NCI-H345 treated with DMSO at 0.1 percent for 48 hours (cell line): ENCODE measurements around the gene DAPK1.

ENCODE experiments used
- DNase-seq: peaks from one replicate; lab custom pipeline; 2025; ENCODE audit not compliant: unreplicated experiment; lab: John Stamatoyannopoulos, UW

Gene DAPK1

GRCh38 chr9:87707805-87708506 is 210.3 kb downstream of the DAPK1 start:
- DNase-seq = no peak

- no peak for DNase-seq
These were observed 210.9 kb downstream of the DAPK1 start for GRCh38 chr9:87708546-87708945.

- DNase-seq = no peak
These were observed 211.5 kb downstream of the DAPK1 start for GRCh38 chr9:87708986-87709728.

- DNase-seq = no peak
These were observed 212.8 kb downstream of the DAPK1 start for GRCh38 chr9:87710443-87710842.

- DNase-seq = no peak
These were observed 214.5 kb downstream of the DAPK1 start for GRCh38 chr9:87711857-87712800.

- no peak for DNase-seq
These were observed 215.2 kb downstream of the DAPK1 start for GRCh38 chr9:87712801-87713277.

GRCh38 chr9:87713278-87713987 is 215.8 kb downstream of the DAPK1 start:
- DNase-seq = no peak

- DNase-seq = no peak
These were observed 216.3 kb downstream of the DAPK1 start for GRCh38 chr9:87713988-87714330.

GRCh38 chr9:87714819-87715218 is 217.2 kb downstream of the DAPK1 start:
- DNase-seq = peak; percentile 6

GRCh38 chr9:87716141-87716540 is 218.5 kb downstream of the DAPK1 start:
- no peak for DNase-seq

- DNase-seq = no peak
These were observed 219.8 kb downstream of the DAPK1 start for GRCh38 chr9:87717456-87717855.

GRCh38 chr9:87718231-87718630 is 220.6 kb downstream of the DAPK1 start:
- no peak for DNase-seq

GRCh38 chr9:87718852-87719612 is 221.4 kb downstream of the DAPK1 start:
- DNase-seq = no peak

- no peak for DNase-seq
These were observed 222.5 kb downstream of the DAPK1 start for GRCh38 chr9:87720173-87720572.

- no peak for DNase-seq
These were observed 224.9 kb downstream of the DAPK1 start for GRCh38 chr9:87722393-87723088.

GRCh38 chr9:87725356-87725899 is 227.8 kb downstream of the DAPK1 start:
- no peak for DNase-seq

- DNase-seq = peak; percentile 23
These were observed 228.4 kb downstream of the DAPK1 start, which contains the start of gene CTSL for GRCh38 chr9:87725900-87726709. TSS of gene CTSL (plus strand) at chr9:87726119. CDS start at chr9:87727604, 1,485 bp downstream.

- no peak for DNase-seq
These were observed 231.6 kb downstream of the DAPK1 start for GRCh38 chr9:87729246-87729645.
